Right atrium auricular region (tissue), 2 donors: ENCODE data around the gene COMMD6. TPM values are rescaled to one million over a fixed set of nuclear protein-coding genes. Genes with fewer than 3 reads are reported as not detected.

Experiments used
- DNase-seq: peaks from one replicate; pipeline ENCODE4 v3.0.0-alpha.2; 2019; ENCODE audit warnings: low spot score
- H3K27ac ChIP-seq, 2 donors: fragments of 200-600 bp; sonication (generic); 1 replicate in 1 of 2; 2 replicates in 1 of 2; pipeline ENCODE4 v1.5.1; 2016 to 2019
- H3K27me3 ChIP-seq, 2 donors: fragments of 200-600 bp; sonication (generic); one replicate each; pipeline versions ENCODE4 v1.5.1 to v1.6.0; 2017 to 2019
- H3K36me3 ChIP-seq: fragments of 200-600 bp; sonication (generic); one replicate; pipeline ENCODE4 v1.5.1; 2016
- H3K4me1 ChIP-seq, 2 donors: fragments of 200-600 bp; sonication (generic); one replicate each; pipeline versions ENCODE4 v1.5.1 to v1.6.0; 2017 to 2019
- H3K4me3 ChIP-seq, 2 donors: fragments of 200-600 bp; sonication (generic); 1 replicate in 1 of 2; 2 replicates in 1 of 2; pipeline ENCODE4 v1.5.1; 2017 to 2019; ENCODE audit warnings: mild to moderate bottlenecking in 1 of 2, moderate library complexity in 1 of 2
- H3K9me3 ChIP-seq, 2 donors: fragments of 200-600 bp; sonication (generic); one replicate each; pipeline ENCODE4 v1.5.1; 2019
- CTCF ChIP-seq, 2 donors: fragments of 200-600 bp; sonication (generic); IDR thresholded peaks; one replicate each; pipeline ENCODE4 v1.5.1; 2019; ENCODE audit warnings: antibody characterized with exemption in 2 of 2
- total RNA-seq, 2 donors: library from RNA; depleted of rRNA; stranded (reverse); fragments of >200 nt; gene quantifications; one replicate each; pipeline ENCODE4 v1.1.0, GENCODE V29; 2016

COMMD6 gene
- total RNA-seq, 2 donors from 2014 or later = 48.1 to 89.4 TPM

GRCh38 chr13:75514080-75514995, 23.3 kb downstream of the COMMD6 start:
- no peak for DNase-seq
- Histone ChIP-seq H3K27me3 (no peaks in the 10 kb centered on the region), H3K36me3 (no peaks in the 10 kb centered on the region), H3K4me1 (no peaks in the 10 kb centered on the region), H3K27ac (no peak overlapping the region), H3K4me3 (no peak overlapping the region), H3K9me3 (no peaks in the 10 kb centered on the region)
- no peak for TF ChIP-seq CTCF (IDR thresholded peaks at IDR 0.05)

GRCh38 chr13:75513271-75513670, 24.4 kb downstream of the COMMD6 start:
- no peak for TF ChIP-seq CTCF (IDR thresholded peaks at IDR 0.05)
- H3K4me1 ChIP-seq = no peaks in the 10 kb centered on the region
- H3K27ac ChIP-seq = no peak overlapping the region
- no peaks in the 10 kb centered on the region for H3K27me3 ChIP-seq
- no peaks in the 10 kb centered on the region for H3K9me3 ChIP-seq
- no peak overlapping the region for H3K4me3 ChIP-seq
- H3K36me3 ChIP-seq = no peaks in the 10 kb centered on the region
- no peak for DNase-seq

GRCh38 chr13:75512253-75512652, 25.4 kb downstream of the COMMD6 start:
- Histone ChIP-seq H3K4me3 (no peak overlapping the region), H3K9me3 (no peaks in the 10 kb centered on the region), H3K27me3 (no peaks in the 10 kb centered on the region), H3K27ac (no peak overlapping the region), H3K4me1 (no peaks in the 10 kb centered on the region), H3K36me3 (no peaks in the 10 kb centered on the region)
- DNase-seq = no peak
- TF ChIP-seq CTCF (IDR thresholded peaks at IDR 0.05) = no peak

GRCh38 chr13:75511051-75511625, 26.5 kb downstream of the COMMD6 start:
- Histone ChIP-seq H3K36me3 (no peaks in the 10 kb centered on the region), H3K4me3 (no peak overlapping the region), H3K9me3 (no peaks in the 10 kb centered on the region), H3K27me3 (no peaks in the 10 kb centered on the region), H3K27ac (no peak overlapping the region), H3K4me1 (no peaks in the 10 kb centered on the region)
- no peak for TF ChIP-seq CTCF (IDR thresholded peaks at IDR 0.05)
- no peak for DNase-seq

- TF ChIP-seq CTCF (IDR thresholded peaks at IDR 0.05) = no peak
- Histone ChIP-seq H3K4me3 (no peak overlapping the region), H3K27me3 (no peaks in the 10 kb centered on the region), H3K27ac (no peak overlapping the region), H3K9me3 (no peaks in the 10 kb centered on the region), H3K4me1 (no peaks in the 10 kb centered on the region), H3K36me3 (no peaks in the 10 kb centered on the region)
- DNase-seq = no peak
Measured at GRCh38 chr13:75508002-75508548, 29.6 kb downstream of the COMMD6 start.
